Neutrophil (primary cell): Measurements from ENCODE around the gene CD247.

Experiments
- H3K27ac ChIP-seq: fragments of 200-600 bp; sonication (generic); 2 replicates; pipeline ENCODE4 v1.5.1; 2016; ENCODE audit warnings: mild to moderate bottlenecking, moderate library complexity
- H3K27me3 ChIP-seq: fragments of 200-600 bp; sonication (generic); 2 replicates; pipeline ENCODE4 v1.6.0; 2016; ENCODE audit warnings: mild to moderate bottlenecking
- H3K36me3 ChIP-seq: fragments of 200-600 bp; sonication (generic); 2 replicates; pipeline ENCODE4 v1.5.1; 2017
- H3K4me1 ChIP-seq, 2 experiments: fragments of 200-600 bp in 1 of 2; sonication (generic) in 1 of 2; 1 replicate in 1 of 2; 2 replicates in 1 of 2; pipeline versions ENCODE4 v1.5.1 to v1.6.1; 2013 to 2016; ENCODE audit warnings: low read depth in 1 of 2, low read length in 1 of 2, mild to moderate bottlenecking in 1 of 2, moderate library complexity in 1 of 2; ENCODE audit not compliant: control insufficient read depth in 1 of 2, insufficient read depth in 1 of 2
- H3K4me3 ChIP-seq, 2 experiments: fragments of 200-600 bp in 1 of 2; sonication (generic) in 1 of 2; 1 replicate in 1 of 2; 2 replicates in 1 of 2; pipeline ENCODE4 v1.5.1; 2013 to 2016; ENCODE audit warnings: low read depth in 1 of 2, low read length in 1 of 2, mild to moderate bottlenecking in 1 of 2, moderate library complexity in 1 of 2
- H3K9me3 ChIP-seq: fragments of 200-600 bp; sonication (generic); 2 replicates; pipeline ENCODE4 v1.5.1; 2016
- TF ChIP-seq, protein P1 (sequence below): fragments of 200-600 bp; sonication (generic); IDR thresholded peaks from 2 replicates; pipeline ENCODE4 v1.5.1; 2016; ENCODE audit warnings: antibody characterized with exemption

The CD247 gene

DNA sequence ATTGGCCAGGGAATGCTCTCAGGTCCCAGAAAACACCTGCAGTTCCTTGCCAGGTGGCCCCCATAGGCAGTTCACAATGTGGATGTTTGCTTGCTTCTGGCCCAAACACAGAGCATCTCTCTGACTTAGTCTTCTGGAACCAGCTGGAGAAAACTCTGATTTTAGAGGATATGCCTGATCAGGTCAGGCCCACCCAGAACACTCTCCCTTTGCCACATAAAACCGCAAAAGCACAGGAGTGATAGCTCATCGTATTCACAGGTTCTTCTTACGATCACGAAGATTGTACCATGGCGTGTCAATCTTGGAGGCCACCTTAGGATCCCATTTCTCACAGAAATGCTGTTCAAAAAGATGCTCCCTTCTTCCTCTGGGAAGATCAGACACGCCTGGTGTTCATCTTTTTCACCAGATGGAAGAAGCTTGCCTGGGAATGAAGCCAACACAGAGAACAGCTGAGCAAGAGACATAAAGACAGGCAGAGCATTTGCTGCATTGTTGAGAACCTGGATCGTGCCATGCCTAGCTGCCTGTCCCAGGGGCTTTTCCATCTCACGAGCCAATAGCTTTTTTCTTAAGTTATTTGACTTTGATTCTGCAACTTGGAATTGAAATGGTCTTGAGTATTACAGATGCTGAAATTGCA lies 11.6 kb upstream of the CD247 start:
- H3K27ac ChIP-seq: no peak overlapping the region
- no peaks in the 10 kb centered on the region for H3K9me3 ChIP-seq
- H3K4me1 ChIP-seq: no peaks in the 10 kb centered on the region
- TF ChIP-seq, protein P1, sequence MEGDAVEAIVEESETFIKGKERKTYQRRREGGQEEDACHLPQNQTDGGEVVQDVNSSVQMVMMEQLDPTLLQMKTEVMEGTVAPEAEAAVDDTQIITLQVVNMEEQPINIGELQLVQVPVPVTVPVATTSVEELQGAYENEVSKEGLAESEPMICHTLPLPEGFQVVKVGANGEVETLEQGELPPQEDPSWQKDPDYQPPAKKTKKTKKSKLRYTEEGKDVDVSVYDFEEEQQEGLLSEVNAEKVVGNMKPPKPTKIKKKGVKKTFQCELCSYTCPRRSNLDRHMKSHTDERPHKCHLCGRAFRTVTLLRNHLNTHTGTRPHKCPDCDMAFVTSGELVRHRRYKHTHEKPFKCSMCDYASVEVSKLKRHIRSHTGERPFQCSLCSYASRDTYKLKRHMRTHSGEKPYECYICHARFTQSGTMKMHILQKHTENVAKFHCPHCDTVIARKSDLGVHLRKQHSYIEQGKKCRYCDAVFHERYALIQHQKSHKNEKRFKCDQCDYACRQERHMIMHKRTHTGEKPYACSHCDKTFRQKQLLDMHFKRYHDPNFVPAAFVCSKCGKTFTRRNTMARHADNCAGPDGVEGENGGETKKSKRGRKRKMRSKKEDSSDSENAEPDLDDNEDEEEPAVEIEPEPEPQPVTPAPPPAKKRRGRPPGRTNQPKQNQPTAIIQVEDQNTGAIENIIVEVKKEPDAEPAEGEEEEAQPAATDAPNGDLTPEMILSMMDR: no peak
- H3K27me3 ChIP-seq: no peaks in the 10 kb centered on the region
- no peaks in the 10 kb centered on the region for H3K36me3 ChIP-seq
- H3K4me3 ChIP-seq: no peak overlapping the region

DNA sequence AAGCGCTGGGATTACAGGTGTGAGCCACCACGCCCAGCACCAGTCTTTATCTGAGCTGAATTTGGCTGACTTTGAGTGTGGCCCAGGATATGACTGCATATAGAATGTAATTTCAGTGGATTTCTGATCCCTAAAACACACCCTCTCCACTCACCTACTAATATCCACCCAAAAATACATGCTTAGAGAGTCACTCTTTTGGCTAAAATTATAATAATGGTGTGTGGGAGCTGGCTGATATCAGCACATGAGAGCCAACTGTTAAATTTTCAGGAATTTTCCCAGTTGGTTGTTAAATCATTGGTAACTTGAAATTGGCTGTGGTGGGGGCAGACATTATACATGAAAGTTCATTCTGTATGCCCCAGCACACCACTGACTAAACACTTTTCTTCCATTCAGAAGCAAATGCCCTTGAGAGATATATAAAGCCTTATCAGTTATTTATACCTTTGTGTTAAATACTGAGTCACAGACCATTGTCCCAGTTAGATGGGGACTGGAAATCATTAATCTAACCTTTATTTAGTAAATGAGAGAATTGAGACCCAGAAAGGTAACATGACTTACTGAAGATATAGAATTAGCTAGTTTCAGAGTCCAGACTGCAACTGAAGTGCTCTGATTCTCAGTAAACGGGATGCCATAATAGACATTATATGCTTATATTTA lies 9.9 kb upstream of the CD247 start:
- H3K4me1 ChIP-seq: no peaks in the 10 kb centered on the region
- no peaks in the 10 kb centered on the region for H3K27me3 ChIP-seq
- H3K36me3 ChIP-seq: no peaks in the 10 kb centered on the region
- H3K9me3 ChIP-seq: no peaks in the 10 kb centered on the region
- H3K4me3 ChIP-seq: no peak overlapping the region
- H3K27ac ChIP-seq: no peak overlapping the region
- TF ChIP-seq, protein P1: no peak

DNA sequence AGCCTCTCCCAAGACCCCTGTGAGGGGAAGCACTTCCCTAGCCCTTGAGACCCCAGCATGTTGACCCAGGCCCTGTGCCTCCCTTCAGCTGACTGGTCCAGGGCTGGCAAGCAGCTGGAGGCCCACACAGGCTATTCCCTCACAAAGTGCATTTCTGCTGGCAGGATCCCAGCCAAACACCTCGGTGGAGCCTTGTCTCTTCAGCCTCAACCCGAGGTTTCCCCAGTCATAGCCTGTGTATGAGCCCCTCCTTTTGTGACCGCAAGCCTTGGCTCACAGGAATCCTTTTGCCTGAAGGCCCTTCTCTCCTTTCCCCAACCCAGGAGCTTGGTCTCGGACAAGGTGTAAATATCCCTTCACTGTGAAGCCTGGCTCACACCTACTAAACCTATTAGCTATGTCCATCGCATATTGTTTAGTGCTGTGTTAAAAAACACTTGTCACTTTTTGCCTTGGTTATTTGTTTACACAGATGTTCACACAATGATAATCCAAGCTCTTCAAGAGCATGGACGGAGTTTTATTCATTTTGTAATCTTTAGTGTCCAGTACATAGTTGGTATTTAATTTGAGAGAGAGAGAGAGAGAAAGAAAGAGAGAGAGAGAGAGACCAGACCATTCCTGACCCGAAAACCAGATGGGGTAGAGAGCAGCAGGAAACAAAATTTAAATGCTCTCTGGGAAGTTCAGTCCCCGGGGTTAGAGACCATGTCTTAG lies 8.5 kb upstream of the CD247 start:
- TF ChIP-seq, protein P1: no peak
- Histone ChIP-seq H3K4me1 (no peaks in the 10 kb centered on the region), H3K9me3 (no peaks in the 10 kb centered on the region), H3K27ac (no peak overlapping the region), H3K4me3 (no peak overlapping the region), H3K27me3 (no peaks in the 10 kb centered on the region), H3K36me3 (no peaks in the 10 kb centered on the region)

DNA sequence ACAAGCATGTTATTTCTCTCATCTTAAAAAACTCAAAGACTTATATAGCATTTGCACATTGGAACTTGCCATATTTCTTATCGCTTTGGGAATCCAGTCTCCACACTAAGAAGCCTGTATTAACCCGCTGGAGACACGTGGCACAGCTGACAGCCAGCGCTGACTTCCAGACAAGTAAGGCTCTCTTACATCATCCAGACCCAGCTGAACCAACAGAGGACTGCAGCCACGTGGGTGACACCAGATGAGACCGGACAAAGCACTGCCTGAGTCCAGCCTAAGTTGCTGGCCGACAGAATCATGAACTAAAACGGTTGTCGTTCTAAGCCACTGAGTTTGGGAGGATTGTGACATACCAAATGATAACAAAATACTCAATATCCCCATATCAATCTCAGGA lies 6.3 kb upstream of the CD247 start:
- Histone ChIP-seq H3K4me1 (no peaks in the 10 kb centered on the region), H3K9me3 (no peaks in the 10 kb centered on the region), H3K27ac (no peak overlapping the region), H3K27me3 (no peaks in the 10 kb centered on the region), H3K36me3 (no peaks in the 10 kb centered on the region), H3K4me3 (no peak overlapping the region)
- TF ChIP-seq, protein P1: no peak

DNA sequence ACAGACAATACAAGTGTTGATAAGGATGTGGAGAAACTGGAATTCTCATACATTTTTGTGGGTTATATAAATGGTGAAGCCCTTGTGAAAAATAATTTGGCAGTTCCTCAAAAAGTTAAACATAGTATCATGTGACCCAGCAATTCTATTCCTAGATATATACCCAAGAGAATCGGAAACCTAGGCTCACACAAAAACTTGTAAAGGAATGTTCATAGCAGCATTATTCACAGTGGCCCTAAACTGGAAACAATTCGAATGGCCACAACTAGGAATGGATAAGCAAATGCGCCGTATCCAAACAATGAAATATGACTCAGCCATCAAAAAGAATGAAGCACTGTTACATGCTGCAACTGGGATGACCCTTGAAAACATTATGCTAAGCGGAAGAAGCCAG lies 3.9 kb upstream of the CD247 start:
- Histone ChIP-seq H3K4me1 (no peaks in the 10 kb centered on the region), H3K27ac (no peak overlapping the region), H3K9me3 (no peaks in the 10 kb centered on the region), H3K27me3 (no peaks in the 10 kb centered on the region), H3K4me3 (no peak overlapping the region), H3K36me3 (no peaks in the 10 kb centered on the region)
- TF ChIP-seq, protein P1: no peak
